Activated CD4-positive, alpha-beta T cell treated with anti-CD3 and anti-CD28 coated beads, Interleukin-2, amount 50 U/mL, for 4 hours (primary cell): ENCODE data around the gene LRTM1.

ENCODE experiments used
- DNase-seq, 2 experiments: peaks; one replicate each; pipeline ENCODE4 v3.0.0-alpha.2; 2020

LRTM1 gene

GRCh38 chr3:54889731-54890130 is 38.1 kb downstream of the LRTM1 start:
- DNase-seq: no peak

- DNase-seq: no peak
Observed at GRCh38 chr3:54888873-54889272, 39.0 kb downstream of the LRTM1 start.

DNA sequence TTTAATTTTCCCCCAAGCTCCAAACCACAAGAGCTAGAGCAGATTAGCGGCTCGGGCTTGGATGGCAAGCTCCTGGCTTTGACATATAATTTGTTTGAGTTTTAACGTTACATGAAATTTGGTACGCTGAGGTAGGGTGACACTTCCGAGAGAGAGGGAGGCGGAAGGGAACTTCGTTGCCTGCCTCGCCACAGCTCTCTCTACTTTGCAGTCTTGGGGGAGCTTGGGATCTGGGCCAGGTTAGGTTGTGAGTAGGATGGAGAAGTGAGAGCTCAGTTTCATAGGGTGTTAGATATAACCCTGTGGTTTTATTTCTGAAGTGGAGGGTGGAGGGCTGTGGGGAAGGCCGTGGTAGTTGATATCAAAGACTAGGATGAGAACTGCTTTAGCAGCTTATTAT is 39.7 kb downstream of the LRTM1 start:
- no peak for DNase-seq

DNA sequence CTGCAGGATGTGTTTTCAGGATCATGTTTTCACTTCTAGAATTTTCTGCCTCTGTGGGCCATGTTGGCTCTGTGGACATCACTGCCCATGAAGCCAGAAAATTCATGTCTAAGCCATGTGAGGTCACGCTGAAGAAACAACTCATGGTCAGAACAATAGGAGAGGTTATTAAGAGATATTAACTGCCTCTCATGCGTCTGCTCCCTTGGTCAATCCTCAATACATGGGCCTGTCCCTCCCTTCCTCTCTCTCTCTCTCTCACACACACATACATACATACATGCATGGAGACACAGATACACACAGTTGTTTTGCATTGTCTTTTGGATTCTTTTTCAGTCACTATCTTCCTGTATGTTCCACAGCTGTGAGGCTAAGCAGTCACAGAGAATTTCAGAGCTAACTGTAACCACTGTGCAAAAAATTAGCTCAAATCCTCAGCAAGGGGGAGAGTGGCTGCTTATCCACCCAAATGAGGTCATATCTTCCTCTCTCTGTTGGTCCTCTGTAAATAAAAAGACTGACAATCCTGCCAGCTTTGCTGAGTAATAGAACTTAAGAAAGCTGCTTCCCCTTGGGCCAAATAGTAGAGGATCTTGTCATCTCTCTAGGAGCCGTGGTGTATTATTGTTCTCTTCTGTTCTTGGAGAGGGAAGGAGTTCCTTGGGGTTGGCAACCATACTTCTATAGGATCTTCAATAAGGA is 45.6 kb downstream of the LRTM1 start:
- DNase-seq: no peak

- no peak for DNase-seq
Observed at GRCh38 chr3:54878145-54878544, 49.7 kb downstream of the LRTM1 start.

- no peak for DNase-seq
Observed at GRCh38 chr3:54877730-54878129, 50.1 kb downstream of the LRTM1 start.

- DNase-seq: no peak
Observed at GRCh38 chr3:54876694-54877093, 51.2 kb downstream of the LRTM1 start.

GRCh38 chr3:54875596-54876268 is 52.1 kb downstream of the LRTM1 start:
- no peak for DNase-seq

GRCh38 chr3:54874816-54875556 is 52.9 kb downstream of the LRTM1 start:
- no peak for DNase-seq

- no peak for DNase-seq
Observed at GRCh38 chr3:54873059-54874010, 54.5 kb downstream of the LRTM1 start.

- no peak for DNase-seq
Observed at GRCh38 chr3:54871867-54872266, 56.0 kb downstream of the LRTM1 start.

DNA sequence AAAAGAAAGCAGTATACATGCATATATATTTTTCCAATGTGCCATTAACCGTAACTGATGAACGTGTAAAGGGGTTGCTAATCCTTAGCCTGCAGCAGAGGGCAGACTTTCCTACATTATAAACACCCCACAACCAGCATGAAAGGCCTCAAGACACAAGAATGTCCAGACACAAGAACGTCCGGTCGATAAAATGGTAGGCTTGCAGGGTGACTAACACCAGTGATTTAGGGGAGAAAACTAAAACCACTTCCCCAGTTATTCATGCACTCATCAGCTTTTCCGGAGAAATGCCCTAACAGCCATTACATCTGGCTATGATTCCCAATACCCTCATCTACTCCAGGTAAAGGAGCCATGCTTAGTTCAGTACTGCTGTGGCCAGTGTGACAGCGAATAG is 57.4 kb downstream of the LRTM1 start:
- no peak for DNase-seq
